ENCODE measurements around the gene WNT2B. TPM values are rescaled to one million over a fixed set of nuclear protein-coding genes. Genes with fewer than 3 reads are reported as not detected.

The WNT2B gene
- total and polyA plus RNA-seq, 9 of the 15 experiments (the other 6 are each of a cell fraction or from before 2014, with no cell fraction given) = 0.02 to 0.06 (median 0.04) TPM; not detected in 3

DNA sequence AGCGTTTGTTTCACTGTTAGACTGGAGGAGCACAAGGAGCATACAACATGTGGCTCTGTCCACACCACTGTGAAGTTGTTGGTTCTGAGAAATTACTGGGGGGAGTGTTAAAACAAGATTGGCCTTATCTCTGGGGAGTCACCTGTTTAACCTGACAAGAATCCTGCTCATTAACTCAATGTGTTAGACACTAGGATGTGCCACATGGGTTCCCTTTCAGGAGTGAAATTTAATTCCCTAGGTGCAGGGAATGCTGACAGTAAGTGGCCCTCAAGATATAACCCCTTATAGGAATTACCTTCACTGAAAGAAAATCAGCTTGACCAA is 45.8 kb upstream of the WNT2B start (continued):
- TF ChIP-seq, protein P1, sequence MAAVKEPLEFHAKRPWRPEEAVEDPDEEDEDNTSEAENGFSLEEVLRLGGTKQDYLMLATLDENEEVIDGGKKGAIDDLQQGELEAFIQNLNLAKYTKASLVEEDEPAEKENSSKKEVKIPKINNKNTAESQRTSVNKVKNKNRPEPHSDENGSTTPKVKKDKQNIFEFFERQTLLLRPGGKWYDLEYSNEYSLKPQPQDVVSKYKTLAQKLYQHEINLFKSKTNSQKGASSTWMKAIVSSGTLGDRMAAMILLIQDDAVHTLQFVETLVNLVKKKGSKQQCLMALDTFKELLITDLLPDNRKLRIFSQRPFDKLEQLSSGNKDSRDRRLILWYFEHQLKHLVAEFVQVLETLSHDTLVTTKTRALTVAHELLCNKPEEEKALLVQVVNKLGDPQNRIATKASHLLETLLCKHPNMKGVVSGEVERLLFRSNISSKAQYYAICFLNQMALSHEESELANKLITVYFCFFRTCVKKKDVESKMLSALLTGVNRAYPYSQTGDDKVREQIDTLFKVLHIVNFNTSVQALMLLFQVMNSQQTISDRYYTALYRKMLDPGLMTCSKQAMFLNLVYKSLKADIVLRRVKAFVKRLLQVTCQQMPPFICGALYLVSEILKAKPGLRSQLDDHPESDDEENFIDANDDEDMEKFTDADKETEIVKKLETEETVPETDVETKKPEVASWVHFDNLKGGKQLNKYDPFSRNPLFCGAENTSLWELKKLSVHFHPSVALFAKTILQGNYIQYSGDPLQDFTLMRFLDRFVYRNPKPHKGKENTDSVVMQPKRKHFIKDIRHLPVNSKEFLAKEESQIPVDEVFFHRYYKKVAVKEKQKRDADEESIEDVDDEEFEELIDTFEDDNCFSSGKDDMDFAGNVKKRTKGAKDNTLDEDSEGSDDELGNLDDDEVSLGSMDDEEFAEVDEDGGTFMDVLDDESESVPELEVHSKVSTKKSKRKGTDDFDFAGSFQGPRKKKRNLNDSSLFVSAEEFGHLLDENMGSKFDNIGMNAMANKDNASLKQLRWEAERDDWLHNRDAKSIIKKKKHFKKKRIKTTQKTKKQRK (IDR thresholded peaks at IDR 0.05; ENCODE audit: borderline replicate concordance, low read depth, low read length) = no peak
- no peak for TF ChIP-seq CEBPB (tag; IDR thresholded peaks at IDR 0.05)
- TF ChIP-seq, protein P2, sequence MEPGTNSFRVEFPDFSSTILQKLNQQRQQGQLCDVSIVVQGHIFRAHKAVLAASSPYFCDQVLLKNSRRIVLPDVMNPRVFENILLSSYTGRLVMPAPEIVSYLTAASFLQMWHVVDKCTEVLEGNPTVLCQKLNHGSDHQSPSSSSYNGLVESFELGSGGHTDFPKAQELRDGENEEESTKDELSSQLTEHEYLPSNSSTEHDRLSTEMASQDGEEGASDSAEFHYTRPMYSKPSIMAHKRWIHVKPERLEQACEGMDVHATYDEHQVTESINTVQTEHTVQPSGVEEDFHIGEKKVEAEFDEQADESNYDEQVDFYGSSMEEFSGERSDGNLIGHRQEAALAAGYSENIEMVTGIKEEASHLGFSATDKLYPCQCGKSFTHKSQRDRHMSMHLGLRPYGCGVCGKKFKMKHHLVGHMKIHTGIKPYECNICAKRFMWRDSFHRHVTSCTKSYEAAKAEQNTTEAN (CRISPR knock-in tag; IDR thresholded peaks at IDR 0.05) = no peak
- no peak for TF ChIP-seq THRAP3 (IDR thresholded peaks at IDR 0.05; ENCODE audit: borderline replicate concordance)
- TF ChIP-seq ZNF583 (CRISPR knock-in tag; IDR thresholded peaks at IDR 0.05) = no peak
- TF ChIP-seq MBD2 (IDR thresholded peaks at IDR 0.05; ENCODE audit: borderline replicate concordance, low read depth) = no peak
- TF ChIP-seq BRF1 (IDR thresholded peaks at IDR 0.05; ENCODE audit: borderline replicate concordance, extremely low read depth, insufficient read length) = no peak
- peak; percentile 55; the same call in 1 of the 2 replicates for TF ChIP-seq EP400 (IDR thresholded peaks at IDR 0.05)
- TF ChIP-seq, protein P3, sequence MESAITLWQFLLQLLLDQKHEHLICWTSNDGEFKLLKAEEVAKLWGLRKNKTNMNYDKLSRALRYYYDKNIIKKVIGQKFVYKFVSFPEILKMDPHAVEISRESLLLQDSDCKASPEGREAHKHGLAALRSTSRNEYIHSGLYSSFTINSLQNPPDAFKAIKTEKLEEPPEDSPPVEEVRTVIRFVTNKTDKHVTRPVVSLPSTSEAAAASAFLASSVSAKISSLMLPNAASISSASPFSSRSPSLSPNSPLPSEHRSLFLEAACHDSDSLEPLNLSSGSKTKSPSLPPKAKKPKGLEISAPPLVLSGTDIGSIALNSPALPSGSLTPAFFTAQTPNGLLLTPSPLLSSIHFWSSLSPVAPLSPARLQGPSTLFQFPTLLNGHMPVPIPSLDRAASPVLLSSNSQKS (CRISPR knock-in tag; IDR thresholded peaks at IDR 0.05) = no peak
- no peak for TF ChIP-seq ETS2 (tag; IDR thresholded peaks at IDR 0.05; ENCODE audit: borderline replicate concordance, poor library complexity, severe bottlenecking)
- TF ChIP-seq STAT5A (IDR thresholded peaks at IDR 0.05; ENCODE audit: borderline replicate concordance, low read length) = peak; percentile 84
- TF ChIP-seq RBM22 (IDR thresholded peaks at IDR 0.05; ENCODE audit: low read depth, low read length, poor library complexity, severe bottlenecking) = no peak
- no peak for TF ChIP-seq FOXA1 (IDR thresholded peaks at IDR 0.05; ENCODE audit: borderline replicate concordance)
- TF ChIP-seq CBFB (CRISPR knock-in tag; IDR thresholded peaks at IDR 0.05) = no peak

Data from K562 (cell line).